ENCODE results near the gene TBC1D22A. TPM values are rescaled to one million over a fixed set of nuclear protein-coding genes. Genes with fewer than 3 reads are reported as not detected.

The TBC1D22A gene
- total and polyA plus RNA-seq, 2 donors (not counting 3 experiments of a cell fraction or from before 2014, with no cell fraction given) = 26.1 to 32.4 TPM

DNA sequence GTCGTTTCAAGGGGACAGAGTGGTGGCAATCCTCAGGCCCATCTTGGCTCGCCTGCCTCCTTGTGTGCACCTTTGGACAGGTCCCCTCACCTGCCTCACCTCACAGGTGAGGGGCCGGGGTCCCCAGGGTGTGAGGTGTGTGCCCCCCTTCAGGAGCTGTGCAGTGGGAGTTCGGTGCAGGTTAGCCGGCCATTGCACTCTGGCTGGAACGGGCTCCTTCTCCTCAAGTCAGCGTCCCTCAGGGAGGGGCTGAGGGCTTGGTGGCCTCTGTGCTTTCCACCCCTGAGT is 269.1 kb downstream of the TBC1D22A start:
- no peak overlapping the region for H3K27ac ChIP-seq (ENCODE audit: insufficient read depth, low read depth, low read length)
- peaks cover 6% of the 10 kb centered on the region for H3K4me1 ChIP-seq (ENCODE audit: control insufficient read depth, extremely low read depth, insufficient read depth, low read length)
- no peak for DNase-seq (ENCODE audit: low read depth, low spot score)
- TF ChIP-seq MYC (IDR thresholded peaks at IDR 0.05; ENCODE audit: low read depth, low read length) = no peak
- TF ChIP-seq POLR2A (IDR thresholded peaks at IDR 0.05; ENCODE audit: low read depth, low read length) = no peak
- no peak for TF ChIP-seq GATA2 (IDR thresholded peaks at IDR 0.05; ENCODE audit: insufficient read depth, insufficient read length, low read depth, low read length)
- TF ChIP-seq EZH2 (IDR thresholded peaks at IDR 0.05; ENCODE audit: borderline replicate concordance, low read depth, low read length, severe bottlenecking) = no peak
- TF ChIP-seq POLR2AphosphoS5 (IDR thresholded peaks at IDR 0.05; ENCODE audit: insufficient read depth, low read depth, low read length) = no peak
- no peak for TF ChIP-seq MAX (IDR thresholded peaks at IDR 0.05; ENCODE audit: insufficient read depth, insufficient read length)
- no peak for TF ChIP-seq CTCF (IDR thresholded peaks at IDR 0.05; ENCODE audit: extremely low read depth in 1 of 2, insufficient read depth in 1 of 2, low read depth in 1 of 2, low read length in 2 of 2)
- no peak for TF ChIP-seq FOS (IDR thresholded peaks at IDR 0.05; ENCODE audit: borderline replicate concordance, insufficient read depth, low read length)
- no peak for FAIRE-seq
- dilution Hi-C loops (cut with MboI; ENCODE audit: extremely low pct_ligation_motif_present, low sequenced_read_pairs) = no loop called here
- H3K4me2 ChIP-seq (ENCODE audit: insufficient read depth, low read length) = no peak overlapping the region
- H3K9ac ChIP-seq (replicated peaks; ENCODE audit: extremely low read depth, insufficient read depth, low read length) = no peak overlapping the region
- ChIA-PET CTCF (no interaction called here), POLR2A (no interaction called here)
- H3K36me3 ChIP-seq (ENCODE audit: control insufficient read depth in 2 of 2, extremely low read depth in 1 of 2, insufficient read depth in 2 of 2, low read length in 2 of 2) = no peaks in the 10 kb centered on the region
- no peaks in the 10 kb centered on the region for H4K20me1 ChIP-seq (replicated peaks; ENCODE audit: control insufficient read depth, extremely low read depth, insufficient read depth, low read length)
- no TSS peak for BruUV-seq (replicated peaks)
- H3K9me3 ChIP-seq (replicated peaks; ENCODE audit: control insufficient read depth, insufficient read depth, low read length) = no peaks in the 10 kb centered on the region
- no peaks in the 10 kb centered on the region for H3K27me3 ChIP-seq (ENCODE audit: control insufficient read depth in 2 of 2, insufficient read depth in 2 of 2, low read length in 2 of 2)
- no peak overlapping the region for H3K4me3 ChIP-seq (replicated peaks in 1 of 3; ENCODE audit: insufficient read depth in 1 of 3, low read depth in 1 of 3, low read length in 3 of 3)
- H3K79me2 ChIP-seq (ENCODE audit: control insufficient read depth, insufficient read depth, low read length) = no peaks in the 10 kb centered on the region
- no peak overlapping the region for H2AFZ ChIP-seq (ENCODE audit: low read depth, low read length)
- H3K9me1 ChIP-seq (replicated peaks; ENCODE audit: control insufficient read depth, extremely low read depth, insufficient read depth, low read length) = no peaks in the 10 kb centered on the region
- intact Hi-C loops (cut with micrococcal nuclease) = no loop called here
